GM19372 (cell line): Measurements from ENCODE around the gene OR9Q1.
"Not testable (repeated sequence)": the region's sequence is repeated elsewhere in the genome, so short reads cannot be mapped to it uniquely, and the experiment has no call there.

ENCODE experiments used
- ATAC-seq: cut with Tn5 transposase; IDR thresholded peaks from one replicate; pipeline ENCODE4 v1.9.1; 2021; ENCODE audit warnings: mild to moderate bottlenecking, low read depth, moderate library complexity; ENCODE audit not compliant: unreplicated experiment

The OR9Q1 gene, protein sequence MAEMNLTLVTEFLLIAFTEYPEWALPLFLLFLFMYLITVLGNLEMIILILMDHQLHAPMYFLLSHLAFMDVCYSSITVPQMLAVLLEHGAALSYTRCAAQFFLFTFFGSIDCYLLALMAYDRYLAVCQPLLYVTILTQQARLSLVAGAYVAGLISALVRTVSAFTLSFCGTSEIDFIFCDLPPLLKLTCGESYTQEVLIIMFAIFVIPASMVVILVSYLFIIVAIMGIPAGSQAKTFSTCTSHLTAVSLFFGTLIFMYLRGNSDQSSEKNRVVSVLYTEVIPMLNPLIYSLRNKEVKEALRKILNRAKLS

GRCh38 chr11:58023435-58023931 is at the start of gene OR9Q1:
OR9Q1 (plus strand) TSS chr11:58023881; CDS start chr11:58179445, 155,564 bp downstream.
- no peak for ATAC-seq

- no peak for ATAC-seq
Measured at GRCh38 chr11:57974132-57974531, 49.5 kb upstream of the OR9Q1 start.

GRCh38 chr11:57974848-57975601 is 48.7 kb upstream of the OR9Q1 start:
- no peak for ATAC-seq

DNA sequence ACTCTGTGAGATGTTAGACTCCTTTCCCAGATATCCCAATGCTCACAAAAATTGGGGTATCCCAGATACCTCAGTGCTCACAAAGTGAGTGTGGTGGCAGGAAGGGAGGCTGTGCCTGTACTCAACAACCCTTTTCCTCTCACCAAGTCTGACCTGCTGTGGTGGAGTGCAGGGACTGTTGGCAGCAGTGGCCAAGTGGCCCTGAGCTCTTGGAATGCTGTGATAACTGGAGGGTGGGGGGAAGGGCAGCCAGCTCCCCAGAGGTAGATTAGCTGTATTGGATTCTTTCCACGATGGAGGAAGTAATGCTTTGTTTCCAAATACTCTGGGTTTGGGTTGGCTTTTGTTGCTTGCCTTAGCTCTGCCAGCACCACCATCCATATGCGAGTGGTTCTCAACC is 46.0 kb upstream of the OR9Q1 start:
- ATAC-seq, result no peak

- no peak for ATAC-seq
Measured at GRCh38 chr11:57978686-57979531, 44.8 kb upstream of the OR9Q1 start.

DNA sequence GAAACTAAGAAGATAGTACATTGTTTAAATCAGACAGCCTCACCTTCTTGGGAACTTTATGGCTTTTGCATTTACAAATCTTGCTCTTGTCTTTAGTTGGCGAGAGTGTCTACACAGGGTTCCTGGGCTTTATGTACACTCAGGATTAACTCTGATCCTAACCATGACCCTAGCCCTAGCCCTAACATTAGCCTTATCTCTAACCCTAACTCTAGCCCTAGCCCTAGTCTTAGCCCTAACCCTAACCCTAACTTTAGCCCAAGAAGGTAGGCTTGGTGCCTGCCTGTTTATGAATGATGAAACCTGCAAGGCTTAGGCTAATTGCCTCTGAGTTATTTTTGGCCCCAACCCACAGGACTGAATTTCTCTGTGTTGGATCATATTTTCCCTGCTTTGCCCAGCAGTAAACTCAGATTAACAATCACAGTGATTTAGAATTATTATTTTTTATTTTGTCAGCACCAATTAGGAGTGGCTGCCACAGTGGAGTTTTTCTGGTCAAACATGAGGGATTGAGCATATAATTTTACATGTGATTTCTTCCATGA is 44.1 kb upstream of the OR9Q1 start:
- no peak for ATAC-seq

- ATAC-seq, result no peak
Measured at GRCh38 chr11:57980201-57980600, 43.5 kb upstream of the OR9Q1 start.

- ATAC-seq, result no peak
Measured at GRCh38 chr11:57981536-57981935, 42.1 kb upstream of the OR9Q1 start.

DNA sequence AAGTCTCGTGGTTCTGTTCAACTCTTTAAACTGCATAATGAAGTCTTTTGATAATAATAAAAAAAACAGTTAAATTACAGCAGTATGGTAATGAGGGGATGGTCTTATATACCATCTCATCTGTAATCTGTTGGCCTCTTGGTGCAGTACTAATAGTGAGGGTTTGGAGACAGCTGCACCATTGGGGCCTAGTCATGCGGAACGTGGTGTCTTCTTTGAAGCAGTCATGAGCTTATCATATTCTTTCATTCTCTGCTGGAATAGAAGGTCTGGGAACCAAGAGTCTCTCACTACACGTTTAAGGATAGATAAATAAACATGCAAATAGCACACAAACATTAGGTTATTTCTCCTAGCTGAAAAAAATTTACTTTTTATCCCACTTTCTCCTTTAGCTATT is 40.9 kb upstream of the OR9Q1 start:
- ATAC-seq, result no peak

DNA sequence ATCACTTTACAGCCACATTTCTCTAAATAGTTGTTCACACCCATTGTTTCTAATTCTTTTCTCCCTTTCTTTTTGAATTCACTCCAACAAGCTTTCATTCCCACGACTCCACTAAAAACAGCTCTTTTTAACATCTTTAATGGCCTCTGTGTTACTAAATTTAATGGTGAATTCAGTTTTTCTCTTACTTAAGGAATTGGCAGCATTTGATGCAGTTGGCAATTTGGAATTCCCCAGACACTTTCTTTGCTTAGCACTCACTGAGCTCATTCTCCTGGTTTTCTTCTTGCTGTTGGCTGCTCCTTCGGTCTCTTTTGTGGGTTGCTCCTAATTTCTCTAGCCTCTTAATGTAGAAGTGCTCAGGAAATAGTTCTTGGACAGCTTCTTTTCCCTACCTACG is 40.5 kb upstream of the OR9Q1 start:
- ATAC-seq, result no peak

DNA sequence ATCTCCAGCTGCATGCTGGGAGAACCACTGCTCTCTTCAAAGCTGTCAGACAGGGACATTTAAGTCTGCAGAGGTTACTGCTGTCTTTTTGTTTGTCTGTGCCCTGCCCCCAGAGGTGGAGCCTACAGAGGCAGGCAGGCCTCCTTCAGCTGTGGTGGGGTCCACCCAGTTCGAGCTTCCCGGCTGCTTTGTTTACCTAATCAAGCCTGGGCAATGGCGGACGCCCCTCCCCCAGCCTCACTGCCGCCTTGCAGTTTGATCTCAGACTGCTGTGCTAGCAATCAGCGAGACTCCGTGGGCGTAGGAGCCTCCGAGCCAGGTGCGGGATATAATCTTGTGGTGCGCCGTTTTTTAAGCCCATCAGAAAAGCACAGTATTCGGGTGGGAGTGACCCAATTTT is 24.2 kb upstream of the OR9Q1 start:
- ATAC-seq, result not testable (repeated sequence)

DNA sequence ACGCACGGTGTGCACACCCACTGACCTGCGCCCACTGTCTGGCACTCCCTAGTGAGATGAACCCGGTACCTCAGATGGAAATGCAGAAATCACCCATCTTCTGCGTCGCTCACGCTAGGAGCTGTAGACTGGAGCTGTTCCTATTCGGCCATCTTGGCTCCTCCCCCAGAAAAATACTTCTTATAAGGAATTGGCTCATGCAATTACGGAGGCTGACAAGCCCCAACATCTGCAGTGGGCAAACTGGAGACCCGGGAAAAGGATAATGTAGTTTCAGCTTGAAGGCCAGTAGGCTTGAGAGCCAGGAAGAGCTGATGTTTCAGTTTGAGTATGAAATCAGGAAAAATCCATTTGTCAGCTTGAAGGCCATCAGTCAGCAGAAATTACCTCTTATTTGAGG is 23.7 kb upstream of the OR9Q1 start:
- ATAC-seq, result not testable (repeated sequence)

DNA sequence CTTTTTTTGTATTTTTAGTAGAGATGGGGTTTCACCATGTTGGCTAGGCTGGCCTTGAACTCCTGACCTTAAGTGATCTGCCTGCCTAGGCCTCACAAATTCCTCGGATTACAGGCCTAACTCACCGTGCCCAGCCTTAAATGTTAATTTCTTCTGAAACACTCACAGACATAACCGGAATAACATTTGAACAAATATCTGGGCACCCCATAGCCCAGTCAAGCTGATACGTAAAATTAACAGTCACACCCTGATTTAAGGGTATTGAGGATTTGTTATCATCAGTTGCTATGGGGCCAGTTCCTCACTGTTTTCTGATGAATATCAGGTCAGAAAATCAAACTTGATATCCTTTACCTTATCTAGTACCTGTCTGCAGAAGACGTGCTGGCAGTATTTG is 23.0 kb upstream of the OR9Q1 start:
- no peak for ATAC-seq

DNA sequence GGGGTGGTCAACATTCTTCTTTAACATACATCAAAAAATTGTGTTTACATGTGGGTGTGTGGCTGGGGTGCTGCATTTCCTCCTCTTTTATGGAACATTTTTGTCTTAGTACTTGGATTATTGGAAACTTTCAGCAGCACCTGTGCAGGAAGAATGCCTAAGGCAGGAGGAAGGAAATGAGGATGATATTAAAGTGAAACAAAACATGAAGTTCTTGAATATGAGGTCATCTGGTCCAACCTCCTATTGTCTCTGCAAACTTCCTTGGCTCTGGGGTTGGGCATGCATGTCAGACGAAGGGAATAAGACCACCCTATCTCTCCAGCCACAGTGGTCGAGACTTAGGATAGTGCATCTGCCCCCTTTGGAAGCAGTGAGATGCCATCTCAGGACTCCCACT is 20.6 kb upstream of the OR9Q1 start:
- ATAC-seq, result no peak

DNA sequence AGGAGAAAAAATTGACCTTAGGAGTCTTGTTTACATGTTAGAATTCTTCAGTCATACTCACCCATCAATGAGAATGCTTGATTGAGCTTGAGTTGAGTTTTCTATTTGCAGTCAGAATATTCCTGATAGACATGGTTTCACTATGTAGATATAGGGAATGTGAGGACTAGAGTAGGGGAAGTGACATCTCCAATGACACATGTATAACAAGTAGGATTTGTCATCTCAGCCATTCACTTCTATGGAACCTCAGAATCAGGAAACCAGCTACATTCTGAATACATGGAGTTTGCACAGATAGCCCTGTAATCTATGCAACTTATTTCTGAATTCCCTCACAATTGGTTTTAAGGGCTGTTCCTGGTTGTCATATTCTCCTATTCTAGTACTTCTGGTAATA is 20.1 kb upstream of the OR9Q1 start:
- no peak for ATAC-seq

GRCh38 chr11:58004664-58005063 is 19.0 kb upstream of the OR9Q1 start:
- ATAC-seq, result no peak

- no peak for ATAC-seq
Measured at GRCh38 chr11:58006940-58007339, 16.7 kb upstream of the OR9Q1 start.

DNA sequence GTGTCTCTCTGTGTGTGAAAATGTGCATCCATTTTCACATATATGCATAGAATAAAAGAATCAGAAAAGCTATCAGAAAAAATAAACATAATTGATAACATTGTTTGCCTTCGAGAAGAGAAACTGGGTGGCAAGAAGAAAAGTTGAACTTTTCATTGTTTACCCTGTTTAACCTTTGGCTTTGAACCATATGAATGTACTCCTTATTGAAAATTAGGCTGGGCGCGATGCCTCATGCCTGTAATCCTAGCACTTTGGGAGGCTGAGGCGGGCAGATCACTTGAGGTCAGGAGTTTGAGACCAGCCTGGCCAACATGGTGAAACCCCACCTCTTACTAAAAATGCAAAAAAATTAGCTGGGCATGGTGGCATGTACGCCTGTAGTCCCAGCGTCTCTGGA is 11.9 kb upstream of the OR9Q1 start:
- ATAC-seq, result no peak

DNA sequence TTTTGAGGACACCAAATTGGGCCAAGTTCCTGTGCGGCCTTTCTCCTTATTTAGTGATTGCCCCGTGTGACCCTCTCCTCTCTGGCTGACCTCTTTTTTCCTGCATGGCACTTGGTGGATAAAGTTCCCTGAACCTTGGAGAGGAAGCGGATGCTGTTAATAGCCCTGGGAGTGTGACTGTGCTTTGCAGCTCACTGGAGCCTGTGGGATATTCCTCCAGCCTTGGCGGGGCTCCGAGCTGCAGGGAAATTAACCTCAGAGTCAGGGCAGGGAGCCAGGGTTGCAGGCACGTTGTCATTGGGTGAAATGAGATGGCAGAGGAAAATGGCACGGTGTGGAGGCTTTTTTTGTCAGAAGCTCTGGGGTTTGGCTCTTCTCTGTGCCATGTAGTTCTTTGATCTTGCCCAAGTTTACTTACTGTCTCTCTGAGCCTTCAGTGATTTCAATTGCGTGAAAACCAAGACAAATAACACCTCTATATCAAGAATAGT is 965 bp downstream of the OR9Q1 start:
- no peak for ATAC-seq

DNA sequence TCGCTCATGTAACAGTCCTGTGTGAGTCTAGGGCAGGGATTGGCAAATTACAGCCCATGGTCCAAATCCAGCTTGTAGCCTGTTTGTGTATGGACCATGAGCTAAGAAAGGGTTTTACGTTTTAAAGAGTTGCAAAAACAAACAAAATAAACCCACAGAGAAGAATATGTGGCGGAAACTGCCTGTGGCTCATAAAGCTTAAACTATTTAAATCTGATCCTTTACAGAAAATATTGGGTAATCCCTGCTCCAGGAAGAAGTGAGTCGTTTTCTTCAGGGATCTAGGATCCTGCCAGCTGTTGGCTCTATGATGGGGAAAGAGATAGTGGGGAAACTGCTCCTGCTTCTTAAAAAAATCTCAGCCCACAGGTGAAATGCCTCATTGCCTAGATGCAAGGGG is 3.7 kb downstream of the OR9Q1 start:
- no peak for ATAC-seq
